ENCODE measurements around the gene TEX10.

The TEX10 gene

DNA sequence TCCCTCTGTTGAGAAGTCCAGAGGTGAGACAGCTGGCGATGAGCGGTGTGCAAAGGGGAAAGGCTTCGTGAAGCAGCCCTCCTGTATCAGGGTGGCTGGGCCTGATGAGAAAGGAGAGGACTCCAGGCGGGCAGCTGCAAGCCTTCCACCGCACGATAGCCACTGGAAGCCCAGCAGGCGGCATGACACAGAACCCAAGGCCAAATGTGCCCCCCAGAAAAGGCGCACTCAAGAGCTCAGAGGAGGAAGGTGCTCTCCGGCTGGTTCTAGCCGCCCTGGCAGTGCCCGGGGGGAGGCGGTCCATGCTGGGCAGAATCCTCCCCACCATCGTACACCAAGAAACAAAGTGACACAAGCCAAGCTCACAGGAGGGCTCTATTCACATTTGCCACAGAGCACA, 60.3 kb downstream of the TEX10 start:
- DNase-seq (ENCODE audit: insufficient read length, low spot score) (no peak), FAIRE-seq (no peak)
- TF ChIP-seq SPI1 (IDR thresholded peaks at IDR 0.05; ENCODE audit: low read depth, low read length): no peak
- TF ChIP-seq TAF1 (IDR thresholded peaks at IDR 0.05; ENCODE audit: low read depth, low read length): no peak

- FAIRE-seq: no peak
- DNase-seq (ENCODE audit: insufficient read length, low spot score): no peak
- TF ChIP-seq TAF1 (IDR thresholded peaks at IDR 0.05; ENCODE audit: low read depth, low read length): no peak
- no peak for TF ChIP-seq SPI1 (IDR thresholded peaks at IDR 0.05; ENCODE audit: low read depth, low read length)
- TF ChIP-seq POLR2AphosphoS5 (IDR thresholded peaks at IDR 0.05; ENCODE audit: low read depth, low read length): no peak
- no peak for TF ChIP-seq POLR2A (IDR thresholded peaks at IDR 0.05; ENCODE audit: low read depth, low read length)
- no peak for TF ChIP-seq POU2F2 (IDR thresholded peaks at IDR 0.05; ENCODE audit: low read depth, low read length)
Observed at GRCh38 chr9:100290714-100291113, 62.0 kb downstream of the TEX10 start.

DNA sequence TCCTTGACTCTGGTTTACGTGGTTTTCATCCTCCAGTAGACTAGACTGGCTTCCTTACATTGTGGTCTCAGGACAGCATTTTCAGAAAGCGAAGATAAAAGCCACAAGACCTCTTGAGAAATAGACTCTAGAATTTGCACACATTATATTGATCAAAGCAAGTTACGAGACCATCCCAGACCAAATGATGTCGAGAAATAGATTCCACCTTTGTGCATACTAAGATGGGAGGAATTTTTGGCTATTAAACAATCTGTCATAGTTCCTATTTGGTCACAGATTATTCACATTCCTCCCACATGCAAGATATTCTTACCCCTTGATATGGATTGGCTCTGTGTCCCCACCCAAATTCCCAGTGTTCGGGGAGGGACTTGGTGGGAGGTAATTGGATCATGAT, 65.6 kb downstream of the TEX10 start:
- DNase-seq (ENCODE audit: insufficient read length, low spot score) (no peak), FAIRE-seq (no peak)

GRCh38 chr9:100286257-100286656, 66.5 kb downstream of the TEX10 start:
- FAIRE-seq: no peak
- TF ChIP-seq POLR2AphosphoS5 (IDR thresholded peaks at IDR 0.05; ENCODE audit: low read depth, low read length) (no peak), TAF1 (IDR thresholded peaks at IDR 0.05; ENCODE audit: low read depth, low read length) (no peak), PAX5 (IDR thresholded peaks at IDR 0.05; ENCODE audit: insufficient read depth, low read length, severe bottlenecking) (no peak), POLR2A (IDR thresholded peaks at IDR 0.05; ENCODE audit: low read depth, low read length) (no peak), POU2F2 (IDR thresholded peaks at IDR 0.05; ENCODE audit: low read depth, low read length) (no peak), SPI1 (IDR thresholded peaks at IDR 0.05; ENCODE audit: low read depth, low read length) (no peak)
- DNase-seq (ENCODE audit: insufficient read length, low spot score): no peak

More for the DNA sequence above, 65.6 kb downstream of the TEX10 start:
- no peak for TF ChIP-seq POLR2A (IDR thresholded peaks at IDR 0.05; ENCODE audit: low read depth, low read length)
- TF ChIP-seq POU2F2 (IDR thresholded peaks at IDR 0.05; ENCODE audit: low read depth, low read length): no peak
- TF ChIP-seq PAX5 (IDR thresholded peaks at IDR 0.05; ENCODE audit: insufficient read depth, low read length, severe bottlenecking): no peak
- TF ChIP-seq TAF1 (IDR thresholded peaks at IDR 0.05; ENCODE audit: low read depth, low read length): no peak
- no peak for TF ChIP-seq POLR2AphosphoS5 (IDR thresholded peaks at IDR 0.05; ENCODE audit: low read depth, low read length)
- no peak for TF ChIP-seq SPI1 (IDR thresholded peaks at IDR 0.05; ENCODE audit: low read depth, low read length)

- FAIRE-seq (no peak), DNase-seq (ENCODE audit: insufficient read length, low spot score) (no peak)
Observed at GRCh38 chr9:100285601-100286000, 67.1 kb downstream of the TEX10 start.

GRCh38 chr9:100285080-100285479, 67.7 kb downstream of the TEX10 start:
- TF ChIP-seq PAX5 (IDR thresholded peaks at IDR 0.05; ENCODE audit: insufficient read depth, low read length, severe bottlenecking) (no peak), TAF1 (IDR thresholded peaks at IDR 0.05; ENCODE audit: low read depth, low read length) (no peak), SPI1 (IDR thresholded peaks at IDR 0.05; ENCODE audit: low read depth, low read length) (no peak), POU2F2 (IDR thresholded peaks at IDR 0.05; ENCODE audit: low read depth, low read length) (no peak), POLR2AphosphoS5 (IDR thresholded peaks at IDR 0.05; ENCODE audit: low read depth, low read length) (no peak), POLR2A (IDR thresholded peaks at IDR 0.05; ENCODE audit: low read depth, low read length) (no peak)
- DNase-seq (ENCODE audit: insufficient read length, low spot score) (no peak), FAIRE-seq (no peak)

More at GRCh38 chr9:100285601-100286000, 67.1 kb downstream of the TEX10 start:
- TF ChIP-seq TAF1 (IDR thresholded peaks at IDR 0.05; ENCODE audit: low read depth, low read length) (no peak), POLR2A (IDR thresholded peaks at IDR 0.05; ENCODE audit: low read depth, low read length) (no peak), POU2F2 (IDR thresholded peaks at IDR 0.05; ENCODE audit: low read depth, low read length) (no peak), PAX5 (IDR thresholded peaks at IDR 0.05; ENCODE audit: insufficient read depth, low read length, severe bottlenecking) (no peak), POLR2AphosphoS5 (IDR thresholded peaks at IDR 0.05; ENCODE audit: low read depth, low read length) (no peak), SPI1 (IDR thresholded peaks at IDR 0.05; ENCODE audit: low read depth, low read length) (no peak)

DNA sequence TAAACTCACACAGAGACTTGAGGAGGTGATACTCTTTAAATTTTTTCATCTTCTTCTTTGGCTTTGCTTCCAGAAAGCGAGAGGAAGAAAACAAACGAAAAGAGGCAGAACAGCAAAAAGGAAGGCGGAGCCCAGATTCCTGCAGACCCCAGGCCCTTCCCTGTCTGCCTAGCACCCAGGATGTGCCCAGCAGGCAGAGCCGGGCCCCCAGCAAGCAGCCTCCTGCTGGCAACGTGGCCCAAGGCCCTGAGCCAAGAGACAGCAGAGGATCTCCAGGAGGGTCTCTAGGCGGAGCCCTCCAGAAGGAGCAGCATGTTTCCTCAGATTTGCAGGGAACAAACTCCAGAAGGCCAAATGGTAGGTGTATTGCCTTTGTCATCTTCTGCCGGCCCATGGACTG, 68.5 kb downstream of the TEX10 start:
- no peak for TF ChIP-seq TAF1 (IDR thresholded peaks at IDR 0.05; ENCODE audit: low read depth, low read length)
- no peak for TF ChIP-seq PAX5 (IDR thresholded peaks at IDR 0.05; ENCODE audit: insufficient read depth, low read length, severe bottlenecking)
- no peak for TF ChIP-seq POLR2AphosphoS5 (IDR thresholded peaks at IDR 0.05; ENCODE audit: low read depth, low read length)
- no peak for TF ChIP-seq POLR2A (IDR thresholded peaks at IDR 0.05; ENCODE audit: low read depth, low read length)
- no peak for TF ChIP-seq POU2F2 (IDR thresholded peaks at IDR 0.05; ENCODE audit: low read depth, low read length)
- no peak for TF ChIP-seq SPI1 (IDR thresholded peaks at IDR 0.05; ENCODE audit: low read depth, low read length)
- no peak for FAIRE-seq
- no peak for DNase-seq (ENCODE audit: insufficient read length, low spot score)

DNA sequence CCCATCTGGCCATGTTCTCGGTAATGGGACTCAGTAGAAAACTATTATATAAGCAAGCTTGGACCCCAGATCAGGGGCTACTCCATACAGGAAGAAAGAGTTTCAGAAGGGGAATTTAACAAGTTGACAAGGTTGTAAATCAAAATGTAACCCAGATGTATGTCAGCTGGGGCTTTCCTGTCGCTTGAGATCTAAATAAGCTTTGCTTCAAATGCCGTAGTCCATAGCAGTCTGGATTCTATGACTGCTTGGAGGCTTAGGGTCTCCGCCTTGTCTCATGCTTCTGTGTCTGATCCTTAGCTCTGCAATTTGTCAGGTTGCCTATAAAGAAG, 70.4 kb downstream of the TEX10 start:
- FAIRE-seq: no peak
- TF ChIP-seq POLR2A (IDR thresholded peaks at IDR 0.05; ENCODE audit: low read depth, low read length) (no peak), POU2F2 (IDR thresholded peaks at IDR 0.05; ENCODE audit: low read depth, low read length) (no peak), TAF1 (IDR thresholded peaks at IDR 0.05; ENCODE audit: low read depth, low read length) (no peak)
- DNase-seq (ENCODE audit: insufficient read length, low spot score): no peak

GRCh38 chr9:100281676-100282387, 70.9 kb downstream of the TEX10 start:
- no peak for DNase-seq (ENCODE audit: insufficient read length, low spot score)
- no peak for TF ChIP-seq PAX5 (IDR thresholded peaks at IDR 0.05; ENCODE audit: insufficient read depth, low read length, severe bottlenecking)
- no peak for TF ChIP-seq SPI1 (IDR thresholded peaks at IDR 0.05; ENCODE audit: low read depth, low read length)
- no peak for TF ChIP-seq POU2F2 (IDR thresholded peaks at IDR 0.05; ENCODE audit: low read depth, low read length)
- TF ChIP-seq POLR2AphosphoS5 (IDR thresholded peaks at IDR 0.05; ENCODE audit: low read depth, low read length): no peak
- TF ChIP-seq TAF1 (IDR thresholded peaks at IDR 0.05; ENCODE audit: low read depth, low read length): no peak
- no peak for TF ChIP-seq POLR2A (IDR thresholded peaks at IDR 0.05; ENCODE audit: low read depth, low read length)
- FAIRE-seq: no peak

GRCh38 chr9:100281066-100281465, 71.7 kb downstream of the TEX10 start:
- DNase-seq (ENCODE audit: insufficient read length, low spot score) (no peak), FAIRE-seq (no peak)
- no peak for TF ChIP-seq TAF1 (IDR thresholded peaks at IDR 0.05; ENCODE audit: low read depth, low read length)
- TF ChIP-seq POLR2A (IDR thresholded peaks at IDR 0.05; ENCODE audit: low read depth, low read length): no peak
- no peak for TF ChIP-seq POU2F2 (IDR thresholded peaks at IDR 0.05; ENCODE audit: low read depth, low read length)
- no peak for TF ChIP-seq SPI1 (IDR thresholded peaks at IDR 0.05; ENCODE audit: low read depth, low read length)
- TF ChIP-seq POLR2AphosphoS5 (IDR thresholded peaks at IDR 0.05; ENCODE audit: low read depth, low read length): no peak
- TF ChIP-seq PAX5 (IDR thresholded peaks at IDR 0.05; ENCODE audit: insufficient read depth, low read length, severe bottlenecking): no peak

All from GM12891 (cell line).